ENCODE measurements around the gene MYBPC2. TPM values are rescaled to one million over a fixed set of nuclear protein-coding genes. Genes with fewer than 3 reads are reported as not detected.
"Not testable (repeated sequence)": the region's sequence is repeated elsewhere in the genome, so short reads cannot be mapped to it uniquely, and the experiment has no call there.

Gene MYBPC2
- polyA plus RNA-seq, 1 donor = 1.5 TPM

DNA sequence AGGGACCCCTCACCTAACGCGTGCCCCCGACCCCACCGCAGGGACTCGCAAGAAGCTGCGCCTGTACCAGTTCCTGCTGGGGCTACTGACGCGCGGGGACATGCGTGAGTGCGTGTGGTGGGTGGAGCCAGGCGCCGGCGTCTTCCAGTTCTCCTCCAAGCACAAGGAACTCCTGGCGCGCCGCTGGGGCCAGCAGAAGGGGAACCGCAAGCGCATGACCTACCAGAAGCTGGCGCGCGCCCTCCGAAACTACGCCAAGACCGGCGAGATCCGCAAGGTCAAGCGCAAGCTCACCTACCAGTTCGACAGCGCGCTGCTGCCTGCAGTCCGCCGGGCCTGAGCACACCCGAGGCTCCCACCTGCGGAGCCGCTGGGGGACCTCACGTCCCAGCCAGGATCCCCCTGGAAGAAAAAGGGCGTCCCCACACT is 4.7 kb upstream of the MYBPC2 start:
- peak; percentile 87 for DNase-seq

DNA sequence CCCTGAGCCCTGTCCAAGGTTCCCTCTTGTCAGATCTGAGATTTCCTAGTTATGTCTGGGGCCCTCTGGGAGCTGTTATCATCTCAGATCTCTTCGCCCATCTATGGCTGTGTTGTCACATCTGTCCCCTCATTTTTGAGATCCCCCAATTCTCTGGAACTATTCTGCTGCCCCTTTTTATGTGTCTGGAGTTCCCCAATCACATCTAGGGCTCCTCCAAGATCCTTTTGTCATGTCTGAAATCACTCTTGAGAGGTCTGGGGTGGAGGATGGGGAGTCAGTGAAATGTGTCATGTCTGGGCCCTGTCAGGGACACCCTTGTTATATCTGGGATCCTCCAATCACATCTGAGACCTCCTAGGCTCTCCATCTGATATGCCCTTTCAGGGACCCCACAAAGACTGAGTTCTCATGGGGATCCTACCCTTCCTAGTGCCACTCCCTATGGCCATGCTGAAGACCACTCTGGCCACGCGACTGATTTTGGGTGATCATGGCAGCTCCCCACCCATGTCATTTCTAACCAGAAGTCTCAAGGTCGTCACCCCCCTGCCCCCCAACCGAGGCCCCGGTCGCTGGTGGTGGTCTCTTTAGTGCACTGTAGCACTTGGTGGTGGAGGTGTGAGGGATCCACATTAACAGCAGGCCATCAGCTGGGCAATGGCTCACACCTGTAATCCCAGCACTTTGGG is 3.8 kb upstream of the MYBPC2 start:
- DNase-seq = no peak

DNA sequence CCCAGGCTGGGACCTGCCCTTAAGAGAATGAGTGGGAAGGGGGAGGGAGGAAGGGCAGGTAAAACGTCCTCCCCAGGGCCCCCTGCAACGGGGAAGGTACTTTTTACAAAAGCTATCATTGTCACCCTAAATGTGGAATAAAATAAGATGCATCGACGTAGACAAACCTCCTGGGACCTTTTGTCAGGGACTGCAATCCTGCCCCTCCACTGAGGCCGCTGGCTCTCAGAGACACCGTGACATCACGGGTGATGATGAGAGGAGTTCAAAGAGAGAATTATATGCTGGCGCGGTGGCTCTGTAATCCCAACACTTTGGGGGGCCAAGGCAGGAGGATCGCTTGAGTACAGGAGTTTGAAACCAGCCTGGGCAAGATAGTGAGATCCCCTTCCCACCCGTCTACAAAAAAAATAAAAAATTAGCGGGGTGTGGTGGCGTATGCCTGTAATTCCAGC is 1.8 kb upstream of the MYBPC2 start:
- DNase-seq = no peak

DNA sequence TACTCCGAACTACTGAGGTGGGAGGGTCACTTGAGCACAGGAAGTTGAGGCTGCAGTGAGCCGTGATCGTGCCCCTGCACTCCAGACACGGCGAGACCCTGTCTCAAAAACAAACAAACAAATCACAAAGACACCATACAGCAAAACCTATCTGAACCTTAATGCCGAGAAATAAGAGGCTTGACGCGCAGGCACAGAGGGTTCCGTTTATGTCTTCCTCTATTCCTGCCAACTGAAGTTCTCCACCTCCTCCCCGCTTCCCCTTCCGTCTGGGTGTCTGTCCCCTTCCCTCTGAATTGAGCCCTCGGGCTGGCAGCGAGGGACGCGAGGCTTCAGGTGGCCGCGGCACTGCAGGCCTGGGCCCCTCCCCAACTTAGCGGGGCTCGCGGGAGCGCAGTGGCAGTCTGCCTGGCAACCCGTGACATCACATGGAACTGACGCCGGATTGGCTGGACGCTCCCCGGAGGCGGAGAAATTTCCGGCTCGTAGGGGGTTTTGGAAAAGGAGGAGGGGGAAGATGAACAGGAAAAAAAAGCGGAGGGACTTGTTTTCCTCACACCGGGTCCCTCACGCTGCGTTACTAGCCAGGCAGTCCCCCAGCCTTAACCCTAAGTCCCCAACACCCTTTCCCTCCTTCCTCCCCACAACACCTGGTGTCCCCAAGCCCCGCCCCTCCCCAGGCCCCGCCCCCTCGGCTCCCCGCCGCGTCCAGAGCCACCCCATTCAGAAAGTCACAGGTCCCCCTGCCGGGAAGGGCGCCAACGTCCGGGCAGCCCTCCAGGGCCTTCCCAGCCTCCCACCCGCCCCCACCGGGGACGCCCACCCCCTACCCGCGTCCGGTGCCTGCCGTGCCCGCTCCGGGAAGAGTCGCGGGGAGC is 1.1 kb upstream of the MYBPC2 start:
- DNase-seq = peak; percentile 86

DNA sequence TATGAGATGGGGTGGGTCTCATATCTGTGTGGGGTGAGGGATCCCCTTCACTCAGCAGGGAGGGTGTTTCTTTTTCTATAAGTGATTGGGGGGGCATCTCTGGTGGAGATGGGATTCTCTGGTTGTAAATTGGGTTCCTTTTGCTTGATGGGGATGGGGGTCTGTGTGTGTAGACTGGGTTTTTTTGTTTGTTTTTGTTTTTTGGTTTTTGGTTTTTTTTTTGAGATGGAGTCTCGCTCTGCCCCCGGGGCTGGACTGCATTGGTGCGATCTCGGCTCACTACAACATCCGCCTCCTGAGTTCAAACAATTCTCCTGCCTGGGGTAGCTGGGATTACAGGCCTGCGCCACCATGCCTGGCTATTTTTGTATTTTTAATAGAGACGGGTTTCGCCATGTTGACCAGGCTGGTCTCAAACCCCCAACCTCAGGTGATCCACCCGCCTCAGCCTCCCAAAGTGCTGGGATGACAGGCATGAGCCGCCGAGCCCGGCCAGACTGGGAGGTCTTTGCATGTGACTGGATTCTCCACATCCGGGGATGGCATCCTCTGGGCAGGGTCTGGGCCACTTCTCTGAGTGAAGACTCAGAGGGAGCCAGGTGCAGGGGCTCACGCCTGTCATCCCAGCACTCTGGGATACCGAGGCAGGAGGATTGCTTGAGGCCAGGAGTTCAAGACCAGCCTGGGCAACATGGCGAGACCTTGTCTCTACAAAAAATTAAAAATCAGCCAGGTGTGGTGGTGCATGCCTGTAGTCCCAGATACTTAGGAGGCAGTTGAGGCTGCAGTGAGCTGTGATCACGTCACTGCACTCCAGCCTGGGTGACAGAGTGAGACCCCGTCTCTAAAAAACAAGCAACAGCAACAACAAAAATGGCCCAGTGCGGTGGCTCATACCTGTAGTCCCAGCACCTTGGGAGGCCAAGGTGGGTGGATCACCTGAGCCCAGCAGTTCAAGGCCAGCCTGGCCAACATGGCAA is 799 bp downstream of the MYBPC2 start:
- no peak for DNase-seq

DNA sequence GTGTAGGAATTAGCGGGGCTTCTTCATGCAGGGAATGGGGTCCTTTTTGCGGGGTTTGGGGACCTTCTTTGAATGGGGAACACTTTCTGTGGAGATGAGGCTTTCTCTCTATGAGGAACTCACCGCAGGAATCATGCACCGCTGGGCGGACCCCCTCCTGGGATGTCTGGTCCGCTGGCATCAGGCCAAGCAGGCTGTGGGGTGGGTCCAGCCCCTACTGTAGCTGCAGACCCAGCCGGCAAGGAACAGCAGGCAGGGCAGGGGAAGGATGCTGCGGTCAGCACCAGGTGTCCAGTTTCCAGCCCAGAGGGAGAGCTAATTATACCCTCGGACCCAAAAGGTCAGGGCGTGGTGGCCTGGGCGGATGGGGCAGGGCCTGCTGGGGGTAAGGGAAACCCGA is 1.8 kb downstream of the MYBPC2 start:
- no peak for DNase-seq

DNA sequence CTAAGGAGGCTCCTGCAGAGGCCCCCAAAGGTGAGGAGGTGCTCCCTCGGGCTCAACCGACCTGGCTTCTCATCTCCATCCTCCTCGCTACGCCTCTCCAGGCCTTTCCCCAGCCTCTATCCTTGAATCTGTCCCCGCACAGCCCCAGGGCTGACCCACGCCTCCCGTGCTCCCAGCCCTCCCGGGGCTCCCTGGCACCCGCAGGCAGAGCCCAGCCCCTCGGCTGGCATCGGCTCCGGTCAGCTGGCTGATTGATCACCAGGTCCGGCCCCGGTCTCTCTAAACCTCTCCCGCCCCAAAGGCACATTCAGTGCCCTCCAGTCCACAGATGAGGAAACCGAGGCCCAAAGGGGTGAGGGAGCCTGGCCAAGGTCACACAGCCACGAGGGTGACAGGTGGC is 2.5 kb downstream of the MYBPC2 start:
- no peak for DNase-seq

DNA sequence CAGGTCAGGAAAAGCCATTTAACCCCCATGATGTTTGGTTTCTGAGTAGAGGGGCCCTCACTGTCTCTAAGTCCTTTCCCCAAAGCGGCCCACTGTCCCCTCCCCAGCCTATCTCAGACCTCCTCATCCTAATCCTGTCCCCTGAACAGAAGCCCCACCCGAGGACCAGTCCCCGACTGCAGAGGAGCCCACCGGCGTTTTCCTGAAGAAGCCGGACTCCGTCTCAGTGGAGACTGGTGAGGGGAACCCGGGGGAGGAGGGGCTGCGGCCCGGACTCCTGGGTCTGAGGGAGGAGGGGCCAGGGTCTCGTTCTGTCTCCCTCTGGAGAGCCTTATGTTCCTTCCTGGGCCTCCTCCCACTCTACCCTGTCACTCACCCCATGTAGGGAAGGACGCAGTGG is 2.9 kb downstream of the MYBPC2 start:
- no peak for DNase-seq

DNA sequence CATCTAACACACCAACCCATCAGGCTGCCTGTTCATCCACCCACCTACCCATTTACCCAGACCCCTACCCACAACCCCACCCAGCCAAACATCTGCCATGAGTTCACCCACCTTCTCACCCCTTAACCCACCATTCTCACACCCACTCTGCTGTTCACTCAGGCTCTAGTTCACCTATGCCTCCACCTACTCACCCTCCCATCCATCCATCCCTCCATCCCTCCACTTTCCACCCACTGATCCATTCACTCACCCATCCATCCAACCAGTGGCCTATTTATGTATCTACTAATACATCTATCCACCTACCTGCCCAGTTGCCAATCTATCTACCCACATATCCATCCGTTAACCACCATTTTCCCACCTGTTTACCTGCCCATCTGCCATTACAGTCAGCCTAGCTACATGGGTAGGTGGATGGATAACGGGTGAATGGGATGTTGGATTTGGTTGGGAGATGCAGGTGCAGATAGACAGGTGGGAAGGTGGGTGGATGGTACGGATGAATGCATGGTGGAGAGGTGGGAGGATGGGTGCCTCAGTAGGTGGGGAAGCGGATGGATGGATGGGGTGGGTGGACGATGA is 5.3 kb downstream of the MYBPC2 start:
- no peak for DNase-seq

DNA sequence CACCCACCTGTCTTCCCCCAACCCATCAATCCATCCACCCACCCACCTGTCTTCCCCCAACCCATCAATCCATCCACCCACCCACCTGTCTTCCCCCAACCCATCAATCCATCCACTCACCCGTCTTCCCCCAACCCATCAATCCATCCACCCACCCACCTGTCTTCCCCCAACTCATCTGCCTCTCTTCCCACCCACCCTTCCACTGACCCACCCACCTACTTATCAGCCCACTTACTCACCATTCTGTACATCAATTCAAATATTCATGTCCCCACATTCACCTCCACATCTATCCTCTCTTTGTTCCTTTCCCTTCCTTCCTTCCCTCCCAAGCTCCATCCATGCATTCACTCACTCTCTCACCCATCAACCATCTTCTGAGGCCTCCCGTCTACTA is 6.4 kb downstream of the MYBPC2 start:
- not testable (repeated sequence) for DNase-seq

DNA sequence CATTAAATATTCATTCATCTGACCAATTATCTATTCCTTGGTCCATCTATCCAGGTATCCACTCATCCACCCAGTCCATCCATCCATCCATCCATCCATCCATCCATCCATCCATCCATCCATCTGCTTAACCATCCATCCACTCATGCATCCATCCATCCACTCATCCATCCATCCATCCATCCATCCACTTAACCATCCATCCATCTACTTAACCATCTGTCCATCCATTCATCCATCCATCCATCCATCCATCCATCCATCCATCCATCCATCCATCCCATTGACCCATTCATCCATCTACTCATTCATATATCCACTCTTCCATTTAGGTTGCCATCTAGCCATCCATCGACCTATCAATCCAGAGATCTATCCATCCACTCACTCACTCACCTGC is 11.4 kb downstream of the MYBPC2 start:
- DNase-seq = no peak

DNA sequence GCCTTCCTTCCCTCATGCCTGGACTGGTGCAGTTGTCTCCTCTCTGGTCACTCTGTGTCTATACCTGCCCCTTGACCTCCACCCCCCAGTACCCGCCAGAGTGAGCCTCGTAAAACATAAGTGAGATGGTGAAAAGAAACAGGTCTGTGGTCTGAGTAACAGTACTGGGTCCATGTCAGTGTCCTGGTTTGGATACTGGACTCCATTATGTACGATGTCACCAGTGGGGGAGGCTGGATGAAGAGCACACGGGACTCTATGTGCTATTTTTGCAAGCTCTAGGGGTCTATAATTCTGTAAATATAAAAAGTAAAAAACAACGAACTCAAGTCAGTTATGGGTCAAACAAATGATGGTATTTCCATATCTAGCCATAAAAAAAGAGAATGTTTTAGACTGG is 14.4 kb downstream of the MYBPC2 start:
- DNase-seq = no peak

DNA sequence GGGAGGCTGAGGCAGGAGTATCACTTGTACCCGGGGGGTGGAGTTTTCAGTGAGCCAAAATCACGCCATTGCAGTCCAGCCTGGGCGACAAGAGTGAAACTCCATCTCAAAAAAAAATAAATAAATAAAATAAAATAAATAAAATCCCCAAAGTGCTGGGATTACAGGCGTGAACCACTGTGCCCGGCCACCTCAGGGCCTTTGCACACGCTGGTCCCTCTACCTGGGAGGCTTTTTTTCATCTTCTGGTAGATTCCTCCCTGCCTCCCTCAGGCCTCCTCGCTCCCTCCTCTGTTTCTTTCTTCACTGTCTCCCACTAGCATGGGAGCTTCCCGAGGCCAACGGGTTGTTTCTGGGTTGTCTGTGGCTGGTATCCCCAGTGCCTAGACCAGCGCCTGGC is 15.1 kb downstream of the MYBPC2 start:
- DNase-seq = no peak

DNA sequence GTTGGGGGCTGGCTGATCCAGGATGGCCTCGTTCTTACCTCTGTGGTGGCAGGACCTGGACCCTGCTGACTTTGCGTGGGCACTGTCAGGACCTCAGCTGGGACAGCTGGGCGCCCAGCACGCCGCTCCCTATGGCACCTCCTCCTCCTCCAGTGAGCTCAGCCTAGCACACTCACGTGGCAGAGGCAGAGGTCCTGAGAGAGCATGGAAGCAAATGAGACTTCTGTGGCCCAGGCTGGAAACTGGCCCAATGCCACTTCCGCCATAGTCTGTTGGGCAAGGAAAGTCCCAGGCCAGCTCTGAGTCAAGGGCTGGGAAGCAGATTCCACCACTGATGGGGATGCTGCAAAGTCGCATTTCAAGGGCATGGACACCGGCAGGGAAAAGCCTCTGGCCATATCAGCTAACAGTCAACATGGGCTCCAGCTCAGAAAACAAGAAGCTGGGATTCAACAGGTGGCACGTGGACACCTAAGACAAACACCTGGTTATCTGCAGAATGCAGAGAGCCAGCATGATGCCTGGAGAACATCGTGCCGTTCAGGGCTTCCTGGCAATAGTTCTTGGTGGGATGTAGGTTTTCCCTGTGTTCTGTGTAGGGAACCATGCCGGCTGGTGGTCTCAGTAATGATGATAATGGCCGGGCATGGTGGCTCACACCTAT is 16.7 kb downstream of the MYBPC2 start:
- no peak for DNase-seq

DNA sequence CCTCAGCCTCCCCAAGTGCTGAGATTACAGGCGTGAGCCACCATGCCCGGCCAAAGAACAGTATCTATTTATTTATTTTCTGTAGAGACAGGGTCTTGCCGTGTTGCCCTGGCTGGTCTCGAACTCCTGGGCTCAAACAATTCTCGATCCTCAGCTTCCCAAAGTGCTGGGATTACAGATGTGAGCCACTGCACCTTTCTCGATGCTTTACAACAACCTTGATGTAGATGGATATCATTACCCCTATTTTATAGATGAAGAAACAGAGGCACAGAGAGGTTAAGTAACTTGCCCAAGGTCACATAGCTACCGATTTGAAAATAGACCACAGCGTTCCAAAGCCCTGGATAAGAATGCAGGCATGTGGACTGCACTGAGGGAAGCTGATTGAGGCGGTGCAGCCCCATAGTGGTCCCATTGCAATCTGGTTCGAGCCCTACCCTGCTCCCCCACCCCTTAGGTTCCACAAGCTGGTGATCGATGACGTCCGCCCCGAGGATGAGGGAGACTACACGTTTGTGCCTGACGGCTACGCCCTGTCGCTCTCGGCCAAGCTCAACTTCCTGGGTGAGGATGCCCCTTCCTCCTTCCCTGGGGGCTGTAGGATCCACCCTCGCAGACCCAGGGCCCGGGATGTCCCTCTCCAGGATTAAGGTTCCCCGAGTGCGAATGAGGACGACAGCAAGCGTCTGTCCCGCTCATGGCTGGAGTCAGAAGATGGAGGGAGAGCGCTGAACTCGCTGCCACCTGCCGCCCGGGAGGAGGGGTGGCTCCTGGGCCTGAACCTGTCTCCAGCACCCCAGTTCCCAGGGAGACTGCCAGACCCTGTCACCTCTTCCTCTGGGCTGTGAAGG is 17.9 kb downstream of the MYBPC2 start:
- no peak for DNase-seq

DNA sequence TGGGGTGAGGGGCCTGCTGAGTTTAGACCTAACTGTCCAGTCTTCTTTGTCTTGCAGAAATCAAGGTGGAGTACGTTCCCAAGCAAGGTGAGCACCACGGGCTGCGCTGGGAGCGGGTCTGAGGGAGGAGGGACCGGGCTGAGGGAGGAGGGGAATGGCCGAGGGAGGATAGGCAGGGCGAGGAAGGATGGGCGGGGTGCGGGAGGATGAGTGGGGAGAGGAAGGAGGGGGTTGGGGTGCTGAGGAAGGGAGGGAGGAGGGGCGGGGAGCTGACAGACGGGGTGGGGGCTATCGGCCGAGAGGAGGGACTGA is 18.5 kb downstream of the MYBPC2 start:
- no peak for DNase-seq

DNA sequence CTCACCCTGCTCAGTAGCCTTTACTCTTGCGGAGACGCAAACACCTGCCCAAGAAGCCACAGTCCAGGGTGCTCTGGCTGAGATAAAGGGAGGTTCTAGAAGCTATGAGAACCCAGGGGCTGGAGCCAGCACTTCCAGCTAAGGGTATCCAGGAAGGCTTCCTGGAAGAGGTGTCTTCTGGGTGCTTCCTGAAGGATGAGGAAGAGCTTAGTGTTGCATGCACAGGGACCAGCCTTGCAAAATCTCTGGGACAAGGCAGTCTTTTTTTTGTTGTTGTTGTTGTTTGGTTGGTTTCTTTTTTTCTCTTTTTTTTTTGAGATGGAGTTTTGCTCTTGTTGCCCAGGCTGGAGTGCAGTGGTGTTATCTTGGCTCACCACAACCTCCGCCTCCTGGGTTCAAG is 20.6 kb downstream of the MYBPC2 start:
- DNase-seq = no peak

DNA sequence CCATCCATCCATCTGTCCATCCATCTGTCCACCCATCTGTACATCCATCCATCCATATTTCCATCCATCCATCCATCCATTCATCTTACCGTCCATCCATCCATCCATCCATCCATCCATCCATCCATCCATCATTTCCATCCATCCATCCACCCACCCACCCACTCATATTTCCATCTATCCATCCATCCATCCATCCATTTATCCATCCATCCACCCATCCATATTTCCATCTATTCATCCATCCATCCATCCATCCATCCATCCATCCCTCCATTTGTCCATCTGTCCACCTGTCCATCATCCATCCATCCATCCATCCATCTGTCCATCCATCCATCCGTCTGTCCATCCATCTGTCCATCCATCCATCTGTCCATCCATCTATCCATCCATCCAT is 23.3 kb downstream of the MYBPC2 start:
- no peak for DNase-seq

DNA sequence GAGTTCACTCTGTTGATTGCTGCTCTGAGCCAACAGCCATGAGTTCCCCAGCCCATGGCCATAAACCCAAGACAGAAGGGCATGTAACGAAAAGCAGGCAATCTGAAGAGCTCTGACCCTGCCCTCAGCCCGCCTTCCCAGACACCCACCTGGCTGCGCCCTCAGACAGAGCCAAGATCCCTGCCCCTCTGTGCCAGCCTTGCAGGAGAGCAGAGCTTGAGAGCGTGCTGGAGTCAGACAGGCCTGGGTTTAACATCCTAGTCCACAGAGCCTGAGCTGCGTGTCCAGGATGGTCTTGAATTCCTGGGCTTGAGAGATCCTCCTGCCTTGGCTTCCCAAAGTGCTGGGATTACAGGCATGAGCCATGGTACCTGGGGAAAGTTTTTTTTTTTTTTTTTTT is 24.6 kb downstream of the MYBPC2 start:
- no peak for DNase-seq

DNA sequence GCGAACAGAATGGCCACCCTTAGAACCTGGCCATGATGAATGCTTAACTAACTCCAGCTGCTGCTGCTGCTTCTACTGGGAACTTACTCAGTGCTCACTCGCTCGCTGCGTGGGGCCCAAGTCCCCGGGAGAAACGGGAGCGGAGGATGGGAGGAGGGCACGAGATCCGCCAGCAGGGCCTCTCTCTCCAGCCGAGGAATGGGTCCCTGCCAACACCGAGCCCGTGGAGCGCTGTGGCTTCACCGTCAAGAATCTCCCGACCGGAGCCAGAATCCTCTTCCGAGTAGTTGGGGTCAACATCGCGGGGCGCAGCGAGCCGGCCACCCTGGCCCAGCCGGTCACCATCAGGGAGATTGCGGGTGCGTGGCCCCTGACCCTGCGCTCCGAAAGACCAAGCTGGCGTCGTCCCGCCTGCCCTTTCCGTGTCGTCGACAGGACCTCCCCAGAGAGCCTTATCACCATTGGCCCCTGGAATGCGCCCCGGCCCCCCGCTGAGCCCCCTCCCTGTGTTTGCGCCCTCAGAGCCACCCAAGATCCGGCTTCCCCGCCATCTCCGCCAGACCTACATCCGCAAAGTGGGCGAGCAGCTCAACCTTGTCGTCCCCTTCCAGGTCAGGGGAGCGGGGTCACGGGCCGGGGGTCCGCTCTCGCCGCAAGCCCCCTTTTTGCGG is 25.8 kb downstream of the MYBPC2 start:
- DNase-seq = no peak
